Lung (tissue), 12 donors: ENCODE results near the gene LRP2. TPM values are rescaled to one million over a fixed set of nuclear protein-coding genes. Genes with fewer than 3 reads are reported as not detected.

Source experiments
- ATAC-seq: fragments of 200-7000 bp; cut with Tn5 transposase; one replicate; pipeline ENCODE4 v1.9.1; 2020; ENCODE audit warnings: moderate number of reproducible peaks; ENCODE audit not compliant: insufficient read depth, low FRiP score
- DNase-seq, 3 donors: peaks; one replicate each; pipeline ENCODE4 v3.0.0-alpha.2; 2013 to 2017
- H3K27ac ChIP-seq, 2 donors: one replicate each; pipeline ENCODE4 v1.5.1; 2013; ENCODE audit warnings: mild to moderate bottlenecking in 2 of 2, moderate library complexity in 2 of 2, control low read depth in 1 of 2, inconsistent platforms in 1 of 2, low read depth in 1 of 2, low read length in 1 of 2
- H3K27me3 ChIP-seq, 3 donors: one replicate each; pipeline ENCODE4 v1.5.1; 2013; ENCODE audit warnings: low read length in 2 of 3; ENCODE audit not compliant: control insufficient read depth in 3 of 3, insufficient read depth in 3 of 3
- H3K36me3 ChIP-seq, 4 donors: one replicate each; pipeline ENCODE4 v1.5.1; 2013; ENCODE audit warnings: low read length in 4 of 4, mild to moderate bottlenecking in 1 of 4, moderate library complexity in 1 of 4; ENCODE audit not compliant: control insufficient read depth in 4 of 4, insufficient read depth in 4 of 4
- H3K4me1 ChIP-seq, 5 donors: one replicate each; pipeline ENCODE4 v1.5.1; 2013; ENCODE audit warnings: low read length in 5 of 5, mild to moderate bottlenecking in 2 of 5, moderate library complexity in 1 of 5; ENCODE audit not compliant: control insufficient read depth in 5 of 5, insufficient read depth in 5 of 5
- H3K4me3 ChIP-seq: one replicate; pipeline ENCODE4 v1.5.1; 2013; ENCODE audit warnings: mild to moderate bottlenecking, control low read depth, moderate library complexity
- H3K9ac ChIP-seq, 2 donors: one replicate each; pipeline ENCODE4 v1.5.1; 2013; ENCODE audit warnings: low read length in 2 of 2, control low read depth in 1 of 2; ENCODE audit not compliant: insufficient read depth in 1 of 2
- H3K9me3 ChIP-seq, 4 donors: one replicate each; pipeline ENCODE4 v1.5.1; 2013; ENCODE audit warnings: low read length in 3 of 4, mild to moderate bottlenecking in 1 of 4, moderate library complexity in 1 of 4; ENCODE audit not compliant: control insufficient read depth in 4 of 4, insufficient read depth in 3 of 4
- WGBS, 2 donors: extraction: QIAGEN DNeasy Blood & Tissue Kit; methylation state at CpG; one replicate each; pipeline ENCODE4 v1.1.7; 2013; 5-methylcytosine and 5-hydroxymethylcytosine counted together
- polyA plus RNA-seq, 2 donors: library from polyadenylated mRNA; stranded (reverse); fragments of 200-250 nt; gene quantifications; one replicate each; pipeline ENCODE4 v1.2.1, GENCODE V29; 2013
- total RNA-seq, 2 donors: library from RNA; depleted of rRNA in 1 of 2; stranded (reverse); fragments of >200 nt in 1 of 2; gene quantifications; one replicate each; pipeline ENCODE4 v1.2.1, GENCODE V29; 2014 to 2021
- TF ChIP-seq, protein P1 (sequence below): IDR thresholded peaks from 2 replicates; pipeline ENCODE4 v1.5.1; 2012; ENCODE audit warnings: mild to moderate bottlenecking; ENCODE audit errors: control extremely low read depth, extremely low read depth
- donor health status: control.
- donor health status: control.
- donor health status: Bipolar disorder and iron deficiency.
- donor health status: healthy.
- donor health status: DM: yes; HTN: yes; CAD: no.

The LRP2 gene
- total and polyA plus RNA-seq, 4 donors = 2.4 to 39.5 (median 15.8) TPM

DNA sequence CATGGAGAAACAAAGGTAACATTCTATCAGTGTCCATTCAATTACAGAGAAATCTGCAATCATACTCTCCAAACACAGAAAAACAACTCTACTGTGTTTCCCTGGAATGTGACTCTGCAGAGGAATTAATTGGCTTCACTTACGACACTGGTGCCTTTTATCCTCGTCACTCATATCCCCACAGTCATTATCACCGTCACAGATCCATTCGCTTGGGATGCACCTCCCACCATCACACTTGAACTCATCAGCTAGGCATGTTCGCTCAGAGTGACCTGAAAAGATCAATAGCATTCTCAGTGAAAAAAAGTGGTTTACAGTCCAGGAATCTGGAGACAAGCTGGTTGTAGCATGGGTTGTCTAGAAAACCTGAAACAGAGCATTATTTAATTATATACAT lies 168.7 kb downstream of the LRP2 start:
- no peaks in the 10 kb centered on the region for H3K4me1 ChIP-seq
- WGBS, 2 donors = 68 to 78% methylated on average over 5 of the region's 5 CpGs
- no peaks in the 10 kb centered on the region for H3K9me3 ChIP-seq
- H3K4me3 ChIP-seq = no peak overlapping the region
- TF ChIP-seq, protein P1, sequence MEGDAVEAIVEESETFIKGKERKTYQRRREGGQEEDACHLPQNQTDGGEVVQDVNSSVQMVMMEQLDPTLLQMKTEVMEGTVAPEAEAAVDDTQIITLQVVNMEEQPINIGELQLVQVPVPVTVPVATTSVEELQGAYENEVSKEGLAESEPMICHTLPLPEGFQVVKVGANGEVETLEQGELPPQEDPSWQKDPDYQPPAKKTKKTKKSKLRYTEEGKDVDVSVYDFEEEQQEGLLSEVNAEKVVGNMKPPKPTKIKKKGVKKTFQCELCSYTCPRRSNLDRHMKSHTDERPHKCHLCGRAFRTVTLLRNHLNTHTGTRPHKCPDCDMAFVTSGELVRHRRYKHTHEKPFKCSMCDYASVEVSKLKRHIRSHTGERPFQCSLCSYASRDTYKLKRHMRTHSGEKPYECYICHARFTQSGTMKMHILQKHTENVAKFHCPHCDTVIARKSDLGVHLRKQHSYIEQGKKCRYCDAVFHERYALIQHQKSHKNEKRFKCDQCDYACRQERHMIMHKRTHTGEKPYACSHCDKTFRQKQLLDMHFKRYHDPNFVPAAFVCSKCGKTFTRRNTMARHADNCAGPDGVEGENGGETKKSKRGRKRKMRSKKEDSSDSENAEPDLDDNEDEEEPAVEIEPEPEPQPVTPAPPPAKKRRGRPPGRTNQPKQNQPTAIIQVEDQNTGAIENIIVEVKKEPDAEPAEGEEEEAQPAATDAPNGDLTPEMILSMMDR = no peak
- DNase-seq (no peak), ATAC-seq (no peak)
- no peak overlapping the region for H3K9ac ChIP-seq
- no peaks in the 10 kb centered on the region for H3K27me3 ChIP-seq
- H3K36me3 ChIP-seq = no peaks in the 10 kb centered on the region
- H3K27ac ChIP-seq = no peak overlapping the region

DNA sequence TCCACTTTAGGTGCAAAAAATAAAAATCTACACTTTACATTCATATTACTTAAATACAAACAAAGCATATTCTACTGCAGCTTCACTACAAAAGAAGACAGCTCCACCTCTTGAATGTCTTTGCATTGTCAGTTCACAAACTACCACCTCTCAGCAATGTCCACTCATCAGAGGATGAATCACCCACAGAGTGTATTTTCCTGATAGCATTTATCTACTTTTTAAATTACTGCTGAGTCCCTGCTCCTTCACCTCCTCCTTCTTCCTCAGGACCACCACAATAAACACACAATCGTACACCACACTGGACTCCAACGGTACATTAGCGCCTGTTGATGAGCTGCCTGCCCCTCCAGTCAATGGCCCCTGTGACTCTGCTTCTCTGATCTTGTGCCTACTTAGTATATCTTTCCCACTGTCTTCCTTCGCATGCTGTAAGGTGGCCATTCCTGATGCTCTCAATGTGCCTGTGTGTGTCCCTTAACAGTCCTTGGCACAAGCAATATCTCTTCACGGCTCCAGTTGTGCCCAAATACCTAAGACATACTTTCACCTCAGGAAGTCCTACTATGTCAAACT lies 172.0 kb downstream of the LRP2 start:
- DNase-seq (no peak), ATAC-seq (no peak)
- TF ChIP-seq, protein P1 = no peak
- no peak overlapping the region for H3K4me3 ChIP-seq
- no peaks in the 10 kb centered on the region for H3K36me3 ChIP-seq
- H3K4me1 ChIP-seq = no peaks in the 10 kb centered on the region
- H3K27me3 ChIP-seq = no peaks in the 10 kb centered on the region
- H3K9ac ChIP-seq = no peak overlapping the region
- WGBS, 2 donors = 73 to 97% methylated on average over 5 of the region's 5 CpGs
- no peak overlapping the region for H3K27ac ChIP-seq
- H3K9me3 ChIP-seq = no peaks in the 10 kb centered on the region

DNA sequence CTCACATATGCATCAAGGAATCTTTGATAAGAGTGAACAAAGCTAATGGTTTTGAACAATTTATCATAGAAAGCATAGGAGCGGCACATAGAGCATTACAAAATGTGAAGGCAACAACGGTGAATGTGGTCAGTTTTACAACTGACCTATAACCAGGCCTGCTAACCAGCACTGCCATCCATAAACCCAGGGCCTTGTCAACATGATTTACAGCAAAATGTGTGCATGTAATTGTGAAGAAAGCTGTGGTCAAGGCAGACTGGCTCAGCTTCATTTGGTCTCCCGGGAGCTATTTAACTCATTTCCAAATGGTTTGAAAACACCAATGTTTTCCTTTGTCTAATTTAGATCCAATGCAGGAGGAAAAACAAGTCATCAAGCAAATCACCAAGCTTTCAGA lies 173.2 kb downstream of the LRP2 start:
- TF ChIP-seq, protein P1 = no peak
- WGBS, 2 donors = 90 to 93% methylated on average over 3 of the region's 3 CpGs

DNA sequence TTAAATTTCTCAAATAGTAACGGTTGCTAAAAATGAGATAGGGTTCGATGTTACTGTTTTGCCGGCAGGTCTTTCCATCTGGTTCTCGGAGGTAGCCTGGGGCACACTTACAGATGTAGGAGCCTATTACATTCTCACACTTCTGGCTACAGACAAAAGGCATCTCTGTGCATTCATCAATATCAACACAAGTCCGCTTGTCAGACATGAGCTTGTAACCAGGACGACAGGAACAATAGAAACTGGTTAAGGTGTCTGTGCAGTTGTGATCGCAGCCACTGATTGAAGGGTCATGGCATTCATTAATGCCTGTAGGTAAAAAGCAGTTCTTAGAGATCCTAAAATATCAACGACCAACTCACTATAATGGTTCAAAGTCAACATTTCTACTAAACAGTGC lies 176.6 kb downstream of the LRP2 start:
- WGBS, 2 donors = 88 to 96% methylated on average over 8 of the region's 8 CpGs
- Histone ChIP-seq H3K9ac (no peak overlapping the region), H3K4me1 (no peaks in the 10 kb centered on the region), H3K36me3 (peaks cover 0 to 2% (median 0%) of the 10 kb centered on the region in 4 donors), H3K27ac (no peak overlapping the region), H3K9me3 (no peaks in the 10 kb centered on the region), H3K27me3 (no peaks in the 10 kb centered on the region), H3K4me3 (no peak overlapping the region)
- TF ChIP-seq, protein P1 = no peak
- ATAC-seq (no peak), DNase-seq (no peak)

More for the DNA sequence above, 173.2 kb downstream of the LRP2 start:
- H3K27me3 ChIP-seq = no peaks in the 10 kb centered on the region
- H3K9me3 ChIP-seq = no peaks in the 10 kb centered on the region
- H3K4me1 ChIP-seq = no peaks in the 10 kb centered on the region
- DNase-seq = no peak
- no peak overlapping the region for H3K4me3 ChIP-seq
- ATAC-seq = no peak
- no peak overlapping the region for H3K9ac ChIP-seq
- no peaks in the 10 kb centered on the region for H3K36me3 ChIP-seq
- no peak overlapping the region for H3K27ac ChIP-seq
